SK-N-MC (cell line): ENCODE results near the gene FAM98A.

Experiments used
- EZH2 ChIP-seq: fragments of 200-600 bp; sonication (generic); IDR thresholded peaks from one replicate; pipeline ENCODE4 v1.6.1; 2017; ENCODE audit warnings: antibody characterized with exemption
- POLR2AphosphoS5 ChIP-seq: IDR thresholded peaks from 2 replicates; pipeline ENCODE4 v1.6.1; 2012; ENCODE audit warnings: mild to moderate bottlenecking, low read depth, low read length, borderline replicate concordance

- TF ChIP-seq EZH2 (no peak), POLR2AphosphoS5 (no peak)
Measured at GRCh38 chr2:33606622-33607021, 7.5 kb upstream of the FAM98A start.
